Measurements from ENCODE around the gene ITGA5.
A peak's percentile ranks its signal among the peaks of the same experiment; 100 is the strongest.
"Not testable (repeated sequence)": the region's sequence is repeated elsewhere in the genome, so short reads cannot be mapped to it uniquely, and the experiment has no call there.

Gene ITGA5

DNA sequence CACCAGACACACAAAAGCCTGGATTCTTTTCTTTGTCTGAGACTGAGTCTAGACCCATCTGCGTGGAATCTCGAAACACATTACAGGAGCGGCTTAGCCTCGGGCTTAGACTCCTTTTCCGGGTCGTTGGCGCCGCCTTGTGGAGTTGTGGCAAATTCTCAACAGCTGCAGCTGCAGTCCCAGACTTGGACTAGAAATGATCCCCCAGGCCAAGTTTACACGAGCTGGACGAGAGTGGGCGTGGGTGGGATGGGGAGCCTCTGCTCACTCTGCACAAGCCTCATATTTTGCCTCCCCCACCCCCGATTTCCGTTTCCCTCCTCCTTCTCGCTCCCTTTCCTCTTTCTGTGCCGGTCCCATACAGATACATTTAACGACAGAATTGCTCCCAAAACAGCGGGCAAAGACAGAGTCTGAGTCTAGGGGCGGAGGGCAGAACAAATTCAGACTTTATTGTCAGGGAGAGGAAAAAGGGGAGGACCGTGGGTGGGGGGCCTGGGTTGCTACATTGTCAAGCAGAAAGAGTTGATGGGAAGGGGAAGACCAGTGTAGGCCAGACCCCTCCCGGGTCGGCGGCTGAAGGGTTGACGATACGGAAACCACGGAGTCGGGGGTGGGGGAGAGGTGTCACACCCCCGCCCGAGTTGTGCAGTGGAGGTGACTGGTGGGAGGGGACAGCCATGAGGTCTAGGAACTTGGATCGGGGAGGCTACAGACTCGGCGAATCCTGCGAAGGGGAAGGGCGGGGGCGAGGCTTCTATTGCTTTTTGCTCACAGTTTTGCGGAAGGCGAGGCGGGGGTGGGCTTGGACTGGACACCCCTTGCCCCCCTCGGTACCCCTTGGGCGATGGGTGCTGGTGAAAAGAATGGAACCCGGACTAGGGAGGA, 50.1 kb downstream of the ITGA5 start:
- DNase-seq = peak; percentile 72

DNA sequence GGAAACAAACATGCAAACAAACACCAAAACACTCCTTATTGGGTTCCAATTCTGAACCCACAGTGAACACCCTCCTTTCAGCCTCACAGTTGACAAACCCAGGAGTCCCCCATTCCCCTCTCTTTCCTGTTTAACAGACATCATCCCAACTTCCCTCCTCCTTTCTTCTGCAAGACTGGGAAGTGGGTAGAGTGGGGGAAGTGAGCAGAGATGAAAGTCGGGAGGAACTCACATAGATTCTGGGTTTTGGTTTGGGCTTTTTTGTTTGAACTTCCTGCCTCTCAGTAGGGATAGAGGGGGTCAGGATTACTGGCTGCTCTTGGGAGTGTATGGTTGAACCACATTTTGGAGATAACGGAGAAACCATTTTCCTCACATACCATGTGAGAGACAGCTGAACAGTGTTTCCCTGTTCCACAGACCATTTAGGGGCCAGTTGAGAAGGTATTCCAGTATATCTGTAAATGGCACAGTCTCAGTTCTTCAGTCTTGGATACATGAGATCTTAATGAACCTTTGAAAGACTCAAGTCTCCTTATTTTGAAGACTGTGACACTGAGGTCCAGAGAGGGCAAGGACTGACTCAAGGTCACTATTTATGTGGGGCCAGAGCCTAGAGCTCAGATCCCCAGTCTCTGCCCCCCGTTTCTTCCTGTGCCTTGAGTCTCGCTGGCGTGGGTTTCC, 50.9 kb downstream of the ITGA5 start:
- DNase-seq = no peak

DNA sequence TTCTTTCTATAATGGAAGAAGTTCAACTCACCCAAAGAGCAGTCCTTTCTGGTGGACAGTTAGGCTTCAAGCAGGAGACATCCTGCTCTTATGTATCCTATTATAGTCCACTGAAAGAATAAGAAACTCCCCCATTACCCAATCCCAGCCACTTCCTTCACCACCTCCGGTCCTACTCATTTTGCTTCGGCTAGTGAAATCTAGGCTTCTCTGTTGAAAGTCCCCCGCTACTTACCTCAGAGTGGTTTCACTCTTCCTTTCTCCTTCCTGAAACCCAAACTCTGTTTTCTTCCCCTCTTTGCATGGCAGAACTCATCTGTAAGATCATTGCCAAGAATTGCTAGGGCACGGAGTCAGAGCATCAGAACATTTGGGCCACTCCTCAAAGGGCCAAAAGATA, 54.7 kb downstream of the ITGA5 start, which contains the start of gene GPR84:
Gene GPR84, minus strand, starts transcription at position 74 of the 400 bp plus-strand sequence. CDS start 635 bp downstream, outside the sequence.
- DNase-seq = peak; percentile 11

DNA sequence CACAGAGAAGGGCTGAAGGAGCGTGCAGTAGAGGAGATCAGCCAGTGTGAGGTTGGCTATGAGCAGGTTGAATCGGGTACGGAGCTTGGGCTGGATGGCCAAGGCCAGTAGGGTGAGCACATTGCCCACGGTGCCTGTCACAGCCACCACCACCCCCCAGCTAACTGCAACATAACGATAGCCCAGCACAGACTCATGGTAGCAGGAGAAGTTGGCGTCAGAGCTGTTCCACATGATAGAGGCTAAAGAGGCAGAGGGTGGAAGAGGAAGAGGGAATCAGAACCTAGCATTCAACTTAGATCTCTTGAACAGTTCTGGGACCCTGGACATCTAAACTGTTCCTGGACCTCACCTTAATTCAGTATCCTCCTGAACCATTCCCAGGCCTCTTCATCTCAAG, 55.4 kb downstream of the ITGA5 start:
- DNase-seq = no peak

DNA sequence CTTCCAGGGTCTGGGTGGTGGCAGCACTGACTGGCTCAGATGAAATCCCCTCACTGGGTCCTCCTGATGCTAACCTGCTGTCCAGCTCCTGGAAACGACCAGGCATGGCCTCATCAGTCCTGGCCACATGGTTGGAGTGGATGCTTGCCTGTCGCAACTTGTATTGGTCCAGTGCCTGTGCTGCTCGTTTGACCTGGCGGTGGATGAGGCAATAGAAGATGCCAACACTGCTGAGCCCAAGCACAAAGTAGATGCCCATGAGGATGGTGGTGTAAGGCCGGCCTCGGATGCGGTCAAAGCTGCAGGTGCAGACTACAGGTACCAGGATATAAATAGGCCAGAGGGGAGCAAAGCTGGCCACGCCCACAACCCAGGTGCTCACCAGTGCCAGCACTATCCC, 56.0 kb downstream of the ITGA5 start:
- DNase-seq = no peak

DNA sequence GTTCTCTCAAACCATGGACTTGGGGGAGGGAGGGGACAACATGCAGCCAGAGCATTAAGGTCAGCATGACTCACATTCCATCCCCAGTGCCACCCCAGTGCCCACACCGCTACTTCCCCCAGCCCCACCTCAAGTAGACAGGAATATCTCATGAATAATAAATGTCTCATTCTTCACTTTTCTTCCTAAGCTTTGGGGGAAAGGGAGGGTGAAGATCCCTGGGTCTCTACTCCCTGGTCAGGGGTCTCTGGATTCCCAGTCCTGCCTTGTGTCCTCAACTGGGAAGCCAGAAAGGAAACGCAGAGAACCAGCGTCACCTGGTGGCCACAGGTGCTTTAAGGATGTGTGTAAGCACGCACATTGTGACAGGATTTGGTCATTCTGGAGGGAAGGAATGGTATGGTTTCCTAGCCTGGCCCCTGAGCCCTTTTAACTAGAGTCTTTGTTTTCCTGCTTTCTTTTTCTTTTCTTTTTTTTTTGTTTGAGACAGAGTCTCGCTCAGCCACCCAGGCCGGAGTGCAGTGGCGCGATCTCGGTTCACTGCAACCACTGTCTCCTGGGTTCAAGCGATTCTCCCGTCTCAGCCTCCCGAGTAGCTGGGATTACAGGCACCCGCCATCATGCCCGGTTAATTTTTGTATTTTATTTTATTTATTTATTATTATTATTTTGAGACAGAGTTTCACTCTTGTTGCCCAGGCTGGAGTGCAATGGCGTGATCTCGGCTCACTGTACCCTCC, 58.2 kb downstream of the ITGA5 start:
- no peak for DNase-seq

DNA sequence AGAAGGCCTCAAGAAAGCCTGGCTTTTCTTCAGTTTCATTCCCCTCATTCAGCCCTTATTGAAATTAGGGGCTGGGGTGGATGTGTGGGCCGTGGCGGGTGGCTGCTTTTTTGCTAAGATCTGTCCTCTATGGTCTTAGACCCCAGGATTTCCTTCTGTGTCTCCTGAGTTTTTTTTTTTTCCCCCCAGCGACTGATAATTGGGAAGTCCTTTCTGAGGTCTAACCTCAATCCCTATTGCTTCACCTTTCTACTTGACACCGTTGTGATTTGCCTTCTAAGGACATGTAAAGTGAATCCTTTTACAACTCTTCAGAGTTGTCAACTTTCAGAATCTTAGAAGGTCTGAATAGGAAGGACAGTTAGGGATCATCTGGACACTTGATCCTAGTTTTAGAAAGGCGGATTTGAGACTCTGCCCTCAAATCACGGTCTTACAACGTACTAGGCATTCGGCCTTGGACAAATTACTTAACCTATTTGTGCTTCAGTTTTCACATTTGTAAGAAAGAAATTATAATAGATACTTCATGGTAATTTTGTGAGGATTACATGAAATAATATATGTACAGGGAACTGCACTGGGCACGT, 59.2 kb downstream of the ITGA5 start:
- no peak for DNase-seq

DNA sequence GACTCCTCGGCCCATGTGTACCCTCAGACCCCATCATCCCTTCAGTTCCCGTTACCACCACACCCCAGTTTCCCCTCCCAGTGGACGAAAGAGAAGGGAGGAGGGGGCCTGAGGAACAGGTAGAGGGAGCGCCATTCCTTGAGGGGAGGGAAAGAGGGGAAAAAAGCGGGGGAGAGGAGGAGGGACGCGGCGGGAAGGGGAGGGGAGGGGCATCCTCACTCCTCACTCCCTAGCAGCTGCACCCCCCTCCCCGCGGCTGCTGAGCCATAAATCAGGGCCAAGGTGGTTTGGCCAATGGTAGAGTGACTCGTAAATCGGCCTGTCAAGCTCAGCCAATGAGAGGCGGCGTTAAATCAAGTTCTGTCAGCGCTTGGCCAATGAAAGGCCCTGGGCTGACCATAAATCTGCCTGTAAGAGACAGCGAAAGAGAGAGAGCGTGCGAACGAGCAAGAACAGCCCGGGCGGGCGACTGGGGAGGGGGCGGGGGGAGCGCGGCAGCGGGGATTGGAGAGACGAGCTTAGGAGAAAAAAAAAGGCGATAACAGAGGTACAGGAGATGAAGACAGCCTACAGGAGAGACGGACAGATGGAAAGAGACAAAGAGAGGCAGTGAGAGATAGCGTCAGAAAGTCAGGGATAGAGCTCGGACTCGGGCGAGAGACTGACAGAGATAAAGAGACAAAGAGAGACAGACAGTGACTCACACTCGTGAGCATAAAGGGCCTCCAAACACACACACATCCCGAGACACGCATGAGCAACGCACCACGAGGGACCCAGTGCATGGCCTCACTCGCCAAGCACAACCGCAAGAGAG, 59.9 kb downstream of the ITGA5 start:
- peak; percentile 81 for DNase-seq

DNA sequence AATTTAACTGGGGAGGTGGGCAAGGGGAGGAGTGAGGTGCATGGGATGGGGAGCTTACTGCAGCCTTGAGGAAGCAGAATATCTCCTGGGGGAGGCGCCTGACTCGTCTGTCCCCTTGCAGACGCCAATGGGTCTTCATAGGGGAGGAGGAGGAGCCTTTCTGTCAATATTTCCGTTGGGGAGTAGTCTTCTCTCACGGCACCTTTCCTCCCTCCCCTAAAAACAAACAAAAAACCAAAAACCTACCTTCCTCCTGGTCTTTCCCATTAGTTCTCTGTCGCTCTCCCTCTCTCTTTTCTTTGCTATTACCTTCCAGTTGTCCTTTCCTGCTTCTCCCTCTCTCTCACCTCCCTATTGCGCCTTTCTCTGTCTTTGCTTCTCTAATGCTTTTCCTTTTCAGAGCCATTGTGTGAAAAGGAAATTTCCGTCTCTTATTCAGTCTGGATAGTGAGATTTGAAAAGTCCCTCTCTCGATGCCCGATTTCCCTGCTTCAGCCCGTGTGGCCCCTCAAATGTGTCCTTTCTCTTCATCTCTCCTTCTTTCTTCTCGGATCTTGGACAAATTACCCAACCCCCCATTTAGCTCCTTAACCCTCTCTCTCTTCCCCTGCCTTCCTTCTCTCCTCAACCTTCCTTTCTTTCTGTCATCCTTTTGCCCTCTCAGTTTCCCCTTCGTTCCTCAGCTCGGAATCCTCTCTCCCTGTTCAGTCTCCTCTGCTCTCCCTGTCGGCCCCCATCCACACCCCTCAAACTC, 60.7 kb downstream of the ITGA5 start:
- DNase-seq = no peak

DNA sequence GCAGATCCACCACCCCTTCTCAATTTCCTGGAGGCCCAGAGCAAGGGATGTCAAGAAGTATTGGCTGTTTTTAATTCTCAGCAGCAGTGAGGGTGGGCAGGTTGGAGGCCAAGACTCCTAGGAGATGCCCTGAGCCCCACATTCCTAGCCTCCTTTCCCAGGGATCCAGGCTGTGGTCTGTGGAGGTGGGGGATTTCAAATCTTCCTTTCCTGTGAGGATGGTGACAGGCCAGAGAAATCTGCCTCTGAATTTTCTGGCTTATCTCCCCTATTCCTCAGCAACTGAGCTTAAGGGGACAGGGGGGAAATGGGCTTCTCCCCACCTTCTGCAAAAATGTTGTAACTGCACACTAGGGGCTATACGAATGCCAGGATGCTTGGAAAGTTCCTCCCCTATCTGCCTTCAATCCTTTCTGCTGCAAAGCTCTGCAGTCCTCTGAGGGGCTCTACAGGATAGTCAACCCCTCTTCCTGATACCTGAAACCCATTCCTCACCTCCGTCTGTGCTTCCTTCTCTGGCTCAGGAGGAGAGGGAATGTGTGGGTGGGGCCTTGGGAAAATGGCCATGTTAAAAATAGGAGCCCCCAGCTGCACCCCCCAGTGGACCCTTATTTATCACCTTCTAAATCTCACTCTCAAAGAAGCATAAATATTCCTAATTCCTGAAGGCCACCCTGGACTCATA, 61.4 kb downstream of the ITGA5 start:
- DNase-seq = no peak

DNA sequence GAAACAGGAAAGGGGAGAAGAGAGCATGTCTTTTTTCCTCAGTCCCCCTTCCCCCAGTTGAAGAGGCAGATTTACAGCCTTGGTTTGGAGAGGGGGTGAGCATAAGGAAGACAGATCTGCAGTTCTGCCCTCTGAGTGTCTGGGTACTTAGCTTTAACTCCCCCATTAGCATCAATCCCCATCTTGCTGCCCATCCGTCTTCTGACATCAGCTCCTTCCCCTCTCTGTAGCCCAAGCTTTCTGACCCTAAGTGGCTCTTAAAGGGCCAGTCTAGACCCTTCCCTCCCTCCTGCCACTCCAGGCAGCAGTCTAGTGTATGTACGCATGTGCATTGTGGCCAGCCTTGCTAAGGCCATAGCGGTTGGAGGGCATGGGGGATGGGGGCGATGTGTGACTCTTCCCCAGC, 62.1 kb downstream of the ITGA5 start:
- DNase-seq = no peak

DNA sequence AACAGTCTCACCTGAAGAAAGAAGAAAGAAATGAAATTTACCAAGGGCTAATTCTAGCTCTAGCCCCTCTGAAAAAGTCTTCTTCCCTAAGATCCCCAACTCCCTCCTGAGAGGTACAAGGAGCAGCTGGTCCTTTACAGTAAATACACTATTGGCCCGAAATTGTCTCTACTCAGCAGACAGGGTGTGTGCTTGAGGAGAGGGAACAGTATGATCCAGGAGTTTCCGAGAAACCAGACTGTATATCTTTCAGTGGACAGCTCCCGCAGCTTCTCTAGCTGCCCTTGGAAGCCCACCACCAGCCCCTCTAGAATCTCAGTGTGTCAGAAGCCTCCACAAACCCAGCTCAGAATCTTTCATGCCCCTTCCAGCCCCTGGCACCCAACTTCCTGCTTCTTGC, 62.8 kb downstream of the ITGA5 start:
- no peak for DNase-seq

DNA sequence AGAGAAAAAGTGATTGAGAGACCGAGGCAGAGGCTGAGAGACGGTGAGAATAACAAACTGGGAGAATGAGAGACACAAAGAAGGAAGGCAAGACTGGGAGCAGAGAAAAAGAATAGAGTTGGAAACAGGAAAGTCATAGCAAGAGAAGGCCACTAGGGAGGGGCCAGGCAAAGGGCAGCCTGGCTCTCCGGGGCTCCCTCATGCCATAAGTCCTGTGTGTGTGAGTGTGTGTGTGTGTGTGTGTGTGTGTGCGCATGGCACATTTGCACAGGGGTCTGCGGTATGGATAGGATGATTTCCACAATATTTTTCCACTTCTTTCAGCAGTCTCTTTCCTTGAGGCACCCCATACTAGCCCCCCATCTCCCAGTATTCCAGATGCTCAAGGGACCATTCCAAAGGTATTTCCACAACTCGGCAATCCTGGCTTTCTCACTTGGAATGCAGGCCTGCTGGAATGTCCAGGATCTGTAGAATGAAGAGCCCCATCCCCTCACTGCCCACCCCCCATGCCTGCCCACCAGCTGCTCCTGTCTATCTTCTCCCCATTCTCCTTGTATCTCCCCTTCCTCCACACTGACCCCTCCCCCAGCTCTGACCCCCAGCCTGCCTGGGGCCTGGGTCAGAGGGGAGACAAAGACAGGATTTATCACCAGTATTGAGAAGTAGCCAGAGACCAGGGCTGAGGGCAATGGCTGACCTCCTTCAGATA, 63.8 kb downstream of the ITGA5 start:
- no peak for DNase-seq

DNA sequence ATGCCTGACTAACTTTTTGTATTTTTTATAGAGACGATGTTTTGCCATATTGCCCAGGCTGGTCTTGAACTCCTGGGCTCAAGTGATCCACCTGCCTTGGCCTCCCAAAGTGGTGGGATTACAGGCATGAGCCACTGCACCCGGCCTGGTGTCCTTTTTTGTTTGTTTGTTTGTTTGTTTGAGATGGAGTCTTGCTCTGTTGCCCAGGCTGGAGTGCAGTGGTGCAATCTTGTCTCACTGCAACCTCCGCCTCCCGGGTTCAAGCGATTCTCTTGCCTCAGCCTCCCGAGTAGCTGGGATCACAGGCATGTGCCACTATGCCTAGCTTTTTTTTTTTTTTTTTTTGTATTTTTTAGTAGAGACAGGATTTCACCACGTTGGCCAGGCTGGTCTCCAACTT, 64.8 kb downstream of the ITGA5 start:
- not testable (repeated sequence) for DNase-seq

DNA sequence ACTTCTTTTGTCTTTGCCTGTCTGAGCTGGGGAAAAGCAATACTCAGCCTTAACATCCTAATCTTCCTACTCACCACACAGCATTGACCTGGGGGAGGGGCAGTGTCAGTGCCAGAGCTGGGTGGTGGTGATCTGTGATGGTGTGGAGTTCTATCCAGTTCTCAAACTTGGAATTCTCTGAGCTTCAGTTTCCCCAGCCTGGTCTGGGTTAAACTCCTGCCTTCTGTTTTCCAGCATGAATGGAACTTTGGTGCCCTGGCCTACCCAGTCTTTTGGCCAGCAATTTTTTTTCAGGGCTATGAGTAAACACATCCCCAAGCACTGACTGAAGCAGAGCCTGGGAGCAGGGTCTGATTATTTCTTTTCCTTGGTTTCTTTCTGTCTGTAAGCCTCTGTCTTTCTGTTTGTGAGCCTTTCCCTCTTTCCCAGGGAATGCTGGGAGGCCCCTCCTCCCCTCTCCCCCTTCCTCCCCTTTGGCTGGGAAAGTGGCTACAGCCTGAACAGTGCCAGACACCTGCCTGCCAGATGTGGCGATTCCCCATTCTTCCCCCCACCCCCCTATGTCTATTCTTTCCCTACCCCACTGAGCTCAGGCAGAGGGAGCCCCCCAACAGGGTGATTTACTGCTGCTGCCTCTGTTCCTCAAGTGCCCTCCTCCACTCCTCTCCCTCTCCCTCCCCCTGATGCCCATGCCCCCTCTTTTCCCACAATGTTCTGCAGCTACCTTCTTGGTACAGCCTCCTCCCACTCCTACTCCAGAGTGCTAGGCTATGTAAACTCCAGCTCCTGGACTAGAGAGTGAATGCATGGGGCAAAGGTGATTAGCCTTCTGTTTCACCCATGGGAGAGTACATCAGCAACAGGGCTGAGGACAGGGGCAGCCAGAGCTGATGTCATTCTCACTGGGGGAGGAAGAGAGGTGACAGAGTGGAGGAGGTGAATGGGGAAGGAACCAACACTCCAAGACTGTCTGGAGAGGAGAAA, 65.9 kb downstream of the ITGA5 start:
- DNase-seq = no peak

DNA sequence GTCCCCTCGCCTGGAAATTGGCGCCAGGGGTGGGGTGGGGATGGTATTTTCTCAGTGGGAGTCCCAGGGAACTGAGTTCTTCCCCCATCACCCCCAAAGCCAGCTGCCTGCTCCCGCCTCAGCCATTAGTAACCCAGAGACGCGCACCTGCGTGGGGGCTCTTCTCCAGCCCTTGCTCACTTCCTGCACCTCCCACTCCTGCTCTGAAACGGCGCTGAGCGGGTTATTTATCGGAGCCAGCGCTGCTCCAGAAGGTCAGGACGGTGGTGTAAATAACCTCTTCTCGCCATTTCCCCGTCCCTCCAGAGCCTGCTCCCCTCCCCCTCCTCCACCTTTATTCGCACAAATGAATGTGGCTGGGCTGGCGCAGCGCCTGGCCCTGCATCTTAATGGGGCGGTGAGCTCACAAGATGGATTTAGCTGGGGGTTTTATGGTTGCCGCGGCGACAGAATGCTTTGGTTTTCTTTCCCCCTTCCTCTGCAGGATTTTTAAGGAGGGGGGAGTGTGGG, 67.0 kb downstream of the ITGA5 start:
- DNase-seq = no peak

DNA sequence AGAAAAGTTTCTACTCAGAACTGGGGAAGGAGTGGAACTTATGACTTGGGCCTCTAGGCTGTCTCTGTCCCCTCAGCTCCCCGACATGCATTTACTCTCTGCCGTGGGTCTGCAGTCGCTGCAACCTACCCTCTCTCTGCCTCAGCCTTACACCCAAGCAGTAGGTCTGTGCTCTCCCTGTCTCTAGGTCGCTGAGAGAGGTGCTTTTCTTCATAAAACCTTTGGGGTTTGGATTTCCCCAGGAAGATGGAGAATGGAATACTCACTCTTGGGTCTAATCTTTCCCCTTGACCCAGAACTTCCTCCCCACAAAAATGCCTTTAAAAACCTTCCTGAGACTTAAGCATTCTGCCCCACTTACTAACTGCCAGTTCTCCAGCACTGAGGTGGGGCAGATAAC, 67.7 kb downstream of the ITGA5 start:
- no peak for DNase-seq

DNA sequence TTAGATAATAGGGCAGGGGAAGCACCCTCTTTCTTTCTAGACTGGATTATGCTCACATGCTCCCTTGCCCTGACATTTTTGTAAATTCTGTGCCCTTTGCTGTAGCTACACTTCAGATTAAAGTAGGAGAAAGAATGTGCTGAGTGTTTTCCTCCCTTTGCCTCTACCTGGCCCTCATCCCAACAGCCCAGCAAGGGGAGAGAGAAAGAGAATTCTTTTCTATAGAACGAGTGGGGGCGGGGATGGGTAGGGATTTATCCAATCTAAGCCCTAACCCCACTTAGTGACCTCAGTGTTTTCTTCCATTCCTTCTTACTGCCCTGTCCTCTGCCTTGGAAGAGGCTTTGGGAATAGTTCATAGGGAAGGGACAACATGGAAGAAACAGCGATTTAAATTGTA, 68.3 kb downstream of the ITGA5 start:
- DNase-seq = no peak

DNA sequence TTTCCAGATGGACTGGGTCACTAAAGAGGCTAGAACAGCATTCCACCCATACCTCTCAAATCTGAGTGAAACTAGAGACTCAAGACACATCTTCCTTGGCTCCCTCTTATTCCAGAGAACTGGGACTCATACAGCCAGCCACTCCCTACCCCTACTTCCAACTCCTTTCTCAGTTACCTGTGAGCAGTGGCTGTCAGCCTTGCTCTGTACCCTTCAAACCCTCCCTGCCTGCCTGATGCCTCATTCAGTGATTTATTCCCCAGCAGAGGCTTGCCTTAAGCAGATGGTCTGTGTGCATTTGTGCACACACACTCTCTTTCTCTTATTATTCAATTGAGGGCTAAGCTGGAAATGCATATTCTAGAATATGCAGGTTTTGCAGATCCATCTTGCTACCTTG, 69.4 kb downstream of the ITGA5 start:
- no peak for DNase-seq
